Measurements from ENCODE around the gene N4BP2.

GRCh38 chr4:40114206-40114605 is 57.6 kb downstream of the N4BP2 start:
- TF ChIP-seq TAF1 (IDR thresholded peaks at IDR 0.05; ENCODE audit: low read depth, low read length) (no peak), ASH2L (IDR thresholded peaks at IDR 0.05; ENCODE audit: low read length) (no peak), CTCF (IDR thresholded peaks at IDR 0.05; ENCODE audit: control extremely low read depth in 1 of 3, insufficient read depth in 1 of 3, low read depth in 1 of 3, low read length in 3 of 3) (no peak)
